Glutamatergic neuron (in vitro differentiated cells): ENCODE measurements around the gene BPNT1. TPM values are rescaled to one million over a fixed set of nuclear protein-coding genes. Genes with fewer than 3 reads are reported as not detected.

Source experiments
- DNase-seq: peaks from one replicate; pipeline ENCODE4 v3.0.0; 2022
- H3K27ac Mint-ChIP-seq: one replicate; pipeline ENCODE4 v1.8.0; 2020; ENCODE audit warnings: mild to moderate bottlenecking, mixed read lengths, inconsistent platforms; ENCODE audit not compliant: unreplicated experiment
- H3K27me3 Mint-ChIP-seq: one replicate; pipeline ENCODE4 v1.8.0; 2020; ENCODE audit warnings: mild to moderate bottlenecking, moderate library complexity, mixed read lengths, inconsistent platforms; ENCODE audit not compliant: unreplicated experiment
- H3K36me3 Mint-ChIP-seq: one replicate; pipeline ENCODE4 v1.8.0; 2020; ENCODE audit warnings: mild to moderate bottlenecking, mixed read lengths, inconsistent platforms; ENCODE audit not compliant: unreplicated experiment
- H3K4me1 Mint-ChIP-seq: one replicate; pipeline ENCODE4 v1.8.0; 2020; ENCODE audit warnings: mild to moderate bottlenecking, low read depth, mixed read lengths, inconsistent platforms; ENCODE audit not compliant: unreplicated experiment
- H3K4me3 Mint-ChIP-seq: one replicate; pipeline ENCODE4 v1.8.0; 2020; ENCODE audit warnings: mild to moderate bottlenecking, mixed read lengths, inconsistent platforms; ENCODE audit not compliant: unreplicated experiment
- H3K9me3 Mint-ChIP-seq: one replicate; pipeline ENCODE4 v1.8.0; 2020; ENCODE audit warnings: mild to moderate bottlenecking, moderate library complexity, mixed read lengths, inconsistent platforms; ENCODE audit not compliant: unreplicated experiment
- total RNA-seq: library from RNA; stranded (reverse); fragmentation: NEBNext Ultra II Directional; extraction: Animal tissue kit (Norgen Biotek cat#: 25700); gene quantifications from one replicate; pipeline ENCODE4 v1.2.1, GENCODE V29; 2021; ENCODE audit not compliant: unreplicated experiment
- TF ChIP-seq, protein P1 (sequence below): fragments of 200-600 bp; sonication (generic); IDR thresholded peaks from one replicate; pipeline ENCODE4 v1.5.0; 2021; ENCODE audit not compliant: partially characterized antibody, unreplicated experiment

BPNT1 gene
- total RNA-seq, 1 donor from 2014 or later: 26.0 TPM

- H3K9me3 Mint-ChIP-seq: no peaks in the 10 kb centered on the region
- DNase-seq: no peak
- H3K4me3 Mint-ChIP-seq: no peak overlapping the region
- H3K36me3 Mint-ChIP-seq: no peaks in the 10 kb centered on the region
- H3K27ac Mint-ChIP-seq: no peak overlapping the region
- no peaks in the 10 kb centered on the region for H3K27me3 Mint-ChIP-seq
- no peaks in the 10 kb centered on the region for H3K4me1 Mint-ChIP-seq
- TF ChIP-seq, protein P1, sequence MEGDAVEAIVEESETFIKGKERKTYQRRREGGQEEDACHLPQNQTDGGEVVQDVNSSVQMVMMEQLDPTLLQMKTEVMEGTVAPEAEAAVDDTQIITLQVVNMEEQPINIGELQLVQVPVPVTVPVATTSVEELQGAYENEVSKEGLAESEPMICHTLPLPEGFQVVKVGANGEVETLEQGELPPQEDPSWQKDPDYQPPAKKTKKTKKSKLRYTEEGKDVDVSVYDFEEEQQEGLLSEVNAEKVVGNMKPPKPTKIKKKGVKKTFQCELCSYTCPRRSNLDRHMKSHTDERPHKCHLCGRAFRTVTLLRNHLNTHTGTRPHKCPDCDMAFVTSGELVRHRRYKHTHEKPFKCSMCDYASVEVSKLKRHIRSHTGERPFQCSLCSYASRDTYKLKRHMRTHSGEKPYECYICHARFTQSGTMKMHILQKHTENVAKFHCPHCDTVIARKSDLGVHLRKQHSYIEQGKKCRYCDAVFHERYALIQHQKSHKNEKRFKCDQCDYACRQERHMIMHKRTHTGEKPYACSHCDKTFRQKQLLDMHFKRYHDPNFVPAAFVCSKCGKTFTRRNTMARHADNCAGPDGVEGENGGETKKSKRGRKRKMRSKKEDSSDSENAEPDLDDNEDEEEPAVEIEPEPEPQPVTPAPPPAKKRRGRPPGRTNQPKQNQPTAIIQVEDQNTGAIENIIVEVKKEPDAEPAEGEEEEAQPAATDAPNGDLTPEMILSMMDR: no peak
Observed at GRCh38 chr1:220056374-220056773, 33.2 kb downstream of the BPNT1 start.

GRCh38 chr1:220046052-220046930, 43.3 kb downstream of the BPNT1 start, which contains the start of gene EPRS1:
Gene EPRS1, minus strand, starts transcription at chr1:220046505. Its CDS starts 117 bp downstream, at chr1:220046388.
- Mint-ChIP-seq H3K4me3 (peak within 1 kb of the TSS; percentile 97), H3K9me3 (peaks cover 6% of the 10 kb centered on the region), H3K4me1 (no peaks in the 10 kb centered on the region), H3K27ac (peak within 1 kb of the TSS; percentile 85), H3K27me3 (peaks cover 5% of the 10 kb centered on the region), H3K36me3 (no peaks in the 10 kb centered on the region)
- DNase-seq: peak; percentile 93
- TF ChIP-seq, protein P1: peak; percentile 81

- Mint-ChIP-seq H3K9me3 (peaks cover 6% of the 10 kb centered on the region), H3K27me3 (peaks cover 5% of the 10 kb centered on the region), H3K27ac (peak overlapping the region; percentile 85), H3K36me3 (no peaks in the 10 kb centered on the region), H3K4me3 (peak overlapping the region; percentile 97), H3K4me1 (no peaks in the 10 kb centered on the region)
- TF ChIP-seq, protein P1: no peak
- no peak for DNase-seq
Observed at GRCh38 chr1:220045356-220046051, 44.1 kb downstream of the BPNT1 start.

DNA sequence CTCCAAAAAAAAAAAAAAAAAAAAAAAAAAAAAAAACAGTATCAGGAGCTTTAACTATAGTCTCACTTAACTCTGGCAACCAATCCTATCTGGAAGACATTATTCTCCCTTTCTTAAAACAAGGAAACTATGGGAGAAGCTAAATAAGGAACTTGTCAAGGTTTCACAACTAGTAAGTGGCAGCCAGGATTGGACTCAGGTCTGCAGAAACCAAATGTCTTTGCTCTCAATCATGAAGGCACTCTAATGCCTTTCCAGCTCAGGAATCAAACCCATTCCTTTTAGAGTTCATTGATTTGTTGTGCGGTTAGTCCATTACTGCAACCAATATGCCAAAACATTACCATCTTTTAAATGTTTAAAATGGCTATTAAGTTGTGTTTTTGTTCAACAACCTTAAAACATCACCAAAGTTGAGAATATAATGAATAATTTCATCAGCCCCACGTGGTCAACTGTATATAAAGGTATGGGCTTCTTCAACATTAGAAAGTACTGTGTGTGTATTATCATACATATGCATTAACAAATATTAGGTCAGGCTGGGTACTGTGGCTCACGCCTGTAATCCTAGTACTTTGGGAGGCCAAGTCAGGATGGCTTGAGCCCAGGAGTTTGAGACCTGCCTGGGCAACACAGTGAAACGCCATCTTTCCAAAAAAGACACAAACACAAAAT, 44.8 kb downstream of the BPNT1 start:
- Mint-ChIP-seq H3K27ac (no peak overlapping the region), H3K36me3 (no peaks in the 10 kb centered on the region), H3K4me1 (no peaks in the 10 kb centered on the region), H3K9me3 (peaks cover 6% of the 10 kb centered on the region), H3K4me3 (peak overlapping the region; percentile 97), H3K27me3 (peaks cover 5% of the 10 kb centered on the region)
- DNase-seq: no peak
- TF ChIP-seq, protein P1: no peak
